K562 (cell line): ENCODE data around the gene MTO1. TPM values are rescaled to one million over a fixed set of nuclear protein-coding genes. Genes with fewer than 3 reads are reported as not detected.

Experiments
- ATF6 ChIP-seq: sonication (generic); formaldehyde crosslinking; IDR thresholded peaks from 2 replicates; pipeline ENCODE4 v1.4.0; 2020; ENCODE audit warnings: mild to moderate bottlenecking, missing genetic modification reagents
- CSDE1 ChIP-seq, 2 experiments: fragments of 450-650 bp; IDR thresholded peaks; 2 replicates each; pipeline ENCODE4 v1.6.1; 2016; ENCODE audit warnings: mild to moderate bottlenecking in 1 of 2
- E2F3 ChIP-seq: fragments of 250-450 bp; sonication (Bioruptor Pico); IDR thresholded peaks from 2 replicates; pipeline ENCODE4 v1.4.0; 2020; ENCODE audit warnings: mild to moderate bottlenecking
- HNRNPH1 ChIP-seq: fragments of 200-400 bp; formaldehyde crosslinking; optimal IDR thresholded peaks from 2 replicates; pipeline ENCODE3; 2017; ENCODE audit warnings: low read depth, mild to moderate bottlenecking, low read length, moderate library complexity
- HSF4 ChIP-seq: fragments of 250-450 bp; sonication (Bioruptor Pico); IDR thresholded peaks from 2 replicates; pipeline ENCODE4 v2.1.2; 2022; ENCODE audit warnings: mild to moderate bottlenecking, moderate library complexity, borderline replicate concordance
- MXD1 ChIP-seq: fragments of 250-450 bp; sonication (Bioruptor Pico); IDR thresholded peaks from 2 replicates; pipeline ENCODE4 v1.8.0; 2021; ENCODE audit warnings: borderline replicate concordance, mild to moderate bottlenecking, moderate library complexity; ENCODE audit not compliant: poor library complexity, severe bottlenecking
- NCOA6 ChIP-seq: fragments of 450-650 bp; IDR thresholded peaks from 2 replicates; pipeline ENCODE4 v1.6.1; 2017; ENCODE audit warnings: mild to moderate bottlenecking
- NFXL1 ChIP-seq: fragments of 450-650 bp; formaldehyde crosslinking; IDR thresholded peaks from 2 replicates; pipeline ENCODE4 v1.4.0; 2021; ENCODE audit warnings: mild to moderate bottlenecking
- NR1H2 ChIP-seq: sonication (generic); formaldehyde crosslinking; IDR thresholded peaks from 2 replicates; pipeline ENCODE4 v1.4.0; 2020; ENCODE audit warnings: mild to moderate bottlenecking, missing genetic modification reagents
- POLR2B ChIP-seq: fragments of 450-650 bp; IDR thresholded peaks from 2 replicates; pipeline ENCODE4 v1.6.1; 2018; ENCODE audit warnings: low read depth; ENCODE audit not compliant: partially characterized antibody
- RUNX1 ChIP-seq: sonication (generic); IDR thresholded peaks from 2 replicates; pipeline ENCODE4 v1.6.1; 2016; ENCODE audit warnings: antibody characterized with exemption, low read depth
- SMARCA5 ChIP-seq: fragments of 450-650 bp; IDR thresholded peaks from 2 replicates; pipeline ENCODE4 v1.6.1; 2016
- WHSC1 ChIP-seq: IDR thresholded peaks from one replicate; pipeline ENCODE4 v1.6.1; 2012; ENCODE audit warnings: low read length, control low read depth, inconsistent platforms
- ZBTB8A ChIP-seq: fragments of 450-650 bp; IDR thresholded peaks from 2 replicates; pipeline ENCODE4 v1.6.1; 2018; ENCODE audit warnings: mild to moderate bottlenecking, moderate library complexity; ENCODE audit not compliant: partially characterized antibody
- ZFX ChIP-seq: sonication (generic); formaldehyde crosslinking; IDR thresholded peaks from 2 replicates; pipeline ENCODE4 v1.8.0; 2022; ENCODE audit warnings: mild to moderate bottlenecking, missing genetic modification reagents, moderate library complexity
- ZKSCAN1 ChIP-seq: fragments of 150-350 bp; IDR thresholded peaks from 2 replicates; pipeline ENCODE4 v1.6.1; 2016; ENCODE audit warnings: low read depth, low read length
- ZNF239 ChIP-seq: fragments of 250-450 bp; sonication (Bioruptor Pico); IDR thresholded peaks from 2 replicates; pipeline ENCODE4 v1.4.0; 2020; ENCODE audit warnings: mild to moderate bottlenecking
- polyA plus RNA-seq, 8 experiments: library from polyadenylated mRNA; depleted of rRNA in 4 of 8; stranded (reverse) in 5 of 8; unstranded in 3 of 8; fragments of >200 nt; fragmentation: Nextera tagmentation in 2 of 8; fragmentation: Illumina TruSeq in 1 of 8; extraction: Ambion mirVana in 2 of 8; extraction: Trizol in 1 of 8; gene quantifications; 2 replicates each; pipeline versions ENCODE4 v1.2.1 to v1.2.3, GENCODE V29; 2011 to 2014; ENCODE audit warnings: inconsistent platforms in 1 of 8, missing spikeins in 1 of 8
- total RNA-seq, 7 experiments: library from RNA; depleted of rRNA in 6 of 7; stranded (reverse); fragments of >200 nt in 6 of 7; fragmentation: Illumina TruSeq in 2 of 7; extraction: Trizol in 2 of 7; gene quantifications; 2 replicates each; pipeline versions ENCODE4 v1.2.1 to v1.2.3, GENCODE V29; 2011 to 2021; ENCODE audit warnings: low replicate concordance in 1 of 7
- TF ChIP-seq, protein P1 (sequence below): fragments of 450-650 bp; formaldehyde crosslinking; IDR thresholded peaks from 2 replicates; pipeline ENCODE4 v1.4.0; 2022; ENCODE audit warnings: missing genetic modification characterization
- TF ChIP-seq, protein P2 (sequence below): sonication (generic); formaldehyde crosslinking; IDR thresholded peaks from 2 replicates; pipeline ENCODE4 v1.8.0; 2022; ENCODE audit warnings: mild to moderate bottlenecking, missing genetic modification reagents
- TF ChIP-seq, protein P3 (sequence below): fragments of 450-650 bp; IDR thresholded peaks from 2 replicates; pipeline ENCODE4 v1.6.1; 2016
- TF ChIP-seq, protein P4 (sequence below): IDR thresholded peaks from 2 replicates; pipeline ENCODE4 v1.6.1; 2014; ENCODE audit warnings: antibody characterized with exemption

MTO1 gene
- total and polyA plus RNA-seq, 9 of the 15 experiments (the other 6 are each of a cell fraction or from before 2014, with no cell fraction given) = 33.4 to 62.3 (median 50.6) TPM

GRCh38 chr6:73523434-73524123 is 62.0 kb downstream of the MTO1 start (continued):
- TF ChIP-seq ATF6 (no peak), NFXL1 (CRISPR knock-in tag) (no peak), NR1H2 (CRISPR knock-in tag) (0 out of 2 replicates have a peak, but pooled peaks have one; percentile 39), ZBTB8A (no peak), CSDE1 (IDR thresholded peaks at IDR 0.05) (no peak; a peak in 1 of 4 replicates), POLR2B (peak; percentile 82), HNRNPH1 (no peak), ZFX (CRISPR knock-in tag) (peak; percentile 91), ZNF239 (CRISPR knock-in tag) (no peak), ZKSCAN1 (no peak), RUNX1 (0 out of 2 replicates have a peak, but pooled peaks have one; percentile 58), NCOA6 (no peak), MXD1 (CRISPR knock-in tag) (no peak), HSF4 (no peak), SMARCA5 (no peak), E2F3 (CRISPR knock-in tag) (no peak), WHSC1 (no peak)
- TF ChIP-seq, protein P1, sequence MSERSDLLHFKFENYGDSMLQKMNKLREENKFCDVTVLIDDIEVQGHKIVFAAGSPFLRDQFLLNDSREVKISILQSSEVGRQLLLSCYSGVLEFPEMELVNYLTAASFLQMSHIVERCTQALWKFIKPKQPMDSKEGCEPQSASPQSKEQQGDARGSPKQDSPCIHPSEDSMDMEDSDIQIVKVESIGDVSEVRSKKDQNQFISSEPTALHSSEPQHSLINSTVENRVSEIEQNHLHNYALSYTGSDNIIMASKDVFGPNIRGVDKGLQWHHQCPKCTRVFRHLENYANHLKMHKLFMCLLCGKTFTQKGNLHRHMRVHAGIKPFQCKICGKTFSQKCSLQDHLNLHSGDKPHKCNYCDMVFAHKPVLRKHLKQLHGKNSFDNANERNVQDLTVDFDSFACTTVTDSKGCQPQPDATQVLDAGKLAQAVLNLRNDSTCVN (CRISPR knock-in tag) = no peak
- TF ChIP-seq, protein P2, sequence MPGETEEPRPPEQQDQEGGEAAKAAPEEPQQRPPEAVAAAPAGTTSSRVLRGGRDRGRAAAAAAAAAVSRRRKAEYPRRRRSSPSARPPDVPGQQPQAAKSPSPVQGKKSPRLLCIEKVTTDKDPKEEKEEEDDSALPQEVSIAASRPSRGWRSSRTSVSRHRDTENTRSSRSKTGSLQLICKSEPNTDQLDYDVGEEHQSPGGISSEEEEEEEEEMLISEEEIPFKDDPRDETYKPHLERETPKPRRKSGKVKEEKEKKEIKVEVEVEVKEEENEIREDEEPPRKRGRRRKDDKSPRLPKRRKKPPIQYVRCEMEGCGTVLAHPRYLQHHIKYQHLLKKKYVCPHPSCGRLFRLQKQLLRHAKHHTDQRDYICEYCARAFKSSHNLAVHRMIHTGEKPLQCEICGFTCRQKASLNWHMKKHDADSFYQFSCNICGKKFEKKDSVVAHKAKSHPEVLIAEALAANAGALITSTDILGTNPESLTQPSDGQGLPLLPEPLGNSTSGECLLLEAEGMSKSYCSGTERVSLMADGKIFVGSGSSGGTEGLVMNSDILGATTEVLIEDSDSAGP (CRISPR knock-in tag) = no peak
- TF ChIP-seq, protein P3, sequence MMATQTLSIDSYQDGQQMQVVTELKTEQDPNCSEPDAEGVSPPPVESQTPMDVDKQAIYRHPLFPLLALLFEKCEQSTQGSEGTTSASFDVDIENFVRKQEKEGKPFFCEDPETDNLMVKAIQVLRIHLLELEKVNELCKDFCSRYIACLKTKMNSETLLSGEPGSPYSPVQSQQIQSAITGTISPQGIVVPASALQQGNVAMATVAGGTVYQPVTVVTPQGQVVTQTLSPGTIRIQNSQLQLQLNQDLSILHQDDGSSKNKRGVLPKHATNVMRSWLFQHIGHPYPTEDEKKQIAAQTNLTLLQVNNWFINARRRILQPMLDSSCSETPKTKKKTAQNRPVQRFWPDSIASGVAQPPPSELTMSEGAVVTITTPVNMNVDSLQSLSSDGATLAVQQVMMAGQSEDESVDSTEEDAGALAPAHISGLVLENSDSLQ = no peak
- TF ChIP-seq, protein P4, sequence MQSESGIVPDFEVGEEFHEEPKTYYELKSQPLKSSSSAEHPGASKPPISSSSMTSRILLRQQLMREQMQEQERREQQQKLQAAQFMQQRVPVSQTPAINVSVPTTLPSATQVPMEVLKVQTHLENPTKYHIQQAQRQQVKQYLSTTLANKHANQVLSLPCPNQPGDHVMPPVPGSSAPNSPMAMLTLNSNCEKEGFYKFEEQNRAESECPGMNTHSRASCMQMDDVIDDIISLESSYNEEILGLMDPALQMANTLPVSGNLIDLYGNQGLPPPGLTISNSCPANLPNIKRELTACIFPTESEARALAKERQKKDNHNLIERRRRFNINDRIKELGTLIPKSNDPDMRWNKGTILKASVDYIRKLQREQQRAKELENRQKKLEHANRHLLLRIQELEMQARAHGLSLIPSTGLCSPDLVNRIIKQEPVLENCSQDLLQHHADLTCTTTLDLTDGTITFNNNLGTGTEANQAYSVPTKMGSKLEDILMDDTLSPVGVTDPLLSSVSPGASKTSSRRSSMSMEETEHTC = no peak; the same call in 1 of the 2 replicates
